GM21390 (cell line): ENCODE results near the gene MYLK4.

Experiments
- ATAC-seq: cut with Tn5 transposase; IDR thresholded peaks from one replicate; pipeline ENCODE4 v1.9.1; 2021; ENCODE audit not compliant: unreplicated experiment

The MYLK4 gene

GRCh38 chr6:2756687-2757224, 6.0 kb upstream of the MYLK4 start:
- no peak for ATAC-seq

- no peak for ATAC-seq
Observed at GRCh38 chr6:2756241-2756640, 5.5 kb upstream of the MYLK4 start.

DNA sequence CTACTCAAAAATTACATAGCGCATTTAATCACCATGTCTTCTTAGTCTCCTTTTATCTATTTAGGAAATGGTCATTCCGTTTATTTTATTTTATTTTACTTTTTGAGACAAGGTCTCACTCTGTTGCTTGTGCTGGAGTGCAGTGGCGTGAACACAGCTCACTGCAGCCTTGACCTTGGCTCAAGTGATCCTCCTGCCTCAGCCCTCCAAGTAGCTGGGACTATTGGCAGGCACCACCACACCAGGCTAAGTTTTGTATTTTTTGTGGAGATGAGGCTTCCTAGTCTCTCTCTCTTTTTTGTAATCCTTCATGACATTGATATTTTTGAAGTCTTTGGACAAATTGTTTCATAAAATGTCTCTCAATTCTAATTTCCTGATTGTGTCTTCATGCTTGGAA, 4.7 kb upstream of the MYLK4 start:
- ATAC-seq: no peak

DNA sequence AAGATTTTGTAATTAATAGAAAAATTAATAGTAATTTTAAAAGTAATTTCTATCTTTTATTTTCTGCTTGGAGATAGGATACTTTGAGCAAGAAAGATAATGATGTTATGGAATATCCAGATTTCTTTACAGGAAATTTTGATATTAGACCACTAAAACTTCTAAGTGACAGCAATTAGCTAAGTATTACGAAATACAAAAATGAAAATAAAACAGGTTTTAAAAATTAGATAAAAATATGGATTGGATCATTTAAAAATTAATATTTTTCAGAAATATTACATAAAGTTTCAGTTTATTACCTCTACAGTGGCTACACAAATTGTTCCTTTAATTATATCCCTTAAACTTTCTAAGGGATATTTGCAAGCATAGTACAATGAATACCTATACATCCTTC, 4.2 kb upstream of the MYLK4 start:
- ATAC-seq: no peak

GRCh38 chr6:2754393-2754792, 3.7 kb upstream of the MYLK4 start:
- no peak for ATAC-seq

DNA sequence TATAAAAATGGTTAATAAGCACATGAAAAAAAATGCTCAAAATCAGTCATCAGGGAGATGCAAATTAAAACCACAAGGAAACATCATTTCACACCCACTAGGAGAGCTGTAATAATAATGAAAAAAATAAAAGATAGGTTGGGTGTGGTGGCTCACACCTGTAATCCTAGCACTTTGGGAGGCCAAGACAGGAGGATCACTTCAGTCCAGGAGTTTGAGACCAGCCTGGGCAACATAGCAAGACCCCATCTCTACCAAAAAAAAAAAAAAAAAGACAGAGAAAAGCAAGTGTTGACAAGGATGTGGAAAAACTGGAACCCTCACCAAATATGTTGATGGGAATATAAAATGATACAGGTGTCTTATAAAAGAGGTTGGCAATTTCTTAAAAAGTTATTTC, 3.0 kb upstream of the MYLK4 start:
- no peak for ATAC-seq

GRCh38 chr6:2753110-2753489, 2.4 kb upstream of the MYLK4 start:
- no peak for ATAC-seq

DNA sequence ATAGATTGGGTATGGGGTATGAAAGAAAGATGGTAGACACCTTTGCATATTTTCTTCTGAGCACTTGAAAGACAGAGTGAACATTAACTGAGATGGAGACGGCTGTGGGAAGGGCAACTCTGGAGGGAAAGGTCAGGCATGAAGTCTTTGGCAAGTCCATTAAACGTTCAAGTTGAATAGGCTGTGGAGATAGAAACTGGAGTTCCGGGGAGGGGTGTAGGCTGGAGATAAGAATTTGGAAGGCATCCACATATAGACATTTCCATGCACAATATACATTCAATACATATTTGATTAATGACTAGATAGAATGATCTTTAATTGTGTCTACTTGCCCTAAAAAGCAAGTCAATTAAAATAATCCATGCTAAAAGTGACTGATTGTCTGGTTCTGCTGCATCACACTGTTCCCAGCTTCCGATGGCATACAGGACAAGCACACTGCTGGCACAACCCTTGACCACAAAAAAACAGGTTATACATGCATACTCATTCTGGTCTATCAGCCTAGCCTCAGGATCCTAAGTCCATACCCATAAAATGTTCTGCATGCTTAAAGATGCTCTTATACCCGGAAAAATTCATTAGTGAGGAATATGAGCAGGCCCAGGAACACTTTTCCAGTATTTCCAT, 1.9 kb upstream of the MYLK4 start:
- no peak for ATAC-seq

GRCh38 chr6:2751871-2752270, 1.1 kb upstream of the MYLK4 start:
- ATAC-seq: no peak

DNA sequence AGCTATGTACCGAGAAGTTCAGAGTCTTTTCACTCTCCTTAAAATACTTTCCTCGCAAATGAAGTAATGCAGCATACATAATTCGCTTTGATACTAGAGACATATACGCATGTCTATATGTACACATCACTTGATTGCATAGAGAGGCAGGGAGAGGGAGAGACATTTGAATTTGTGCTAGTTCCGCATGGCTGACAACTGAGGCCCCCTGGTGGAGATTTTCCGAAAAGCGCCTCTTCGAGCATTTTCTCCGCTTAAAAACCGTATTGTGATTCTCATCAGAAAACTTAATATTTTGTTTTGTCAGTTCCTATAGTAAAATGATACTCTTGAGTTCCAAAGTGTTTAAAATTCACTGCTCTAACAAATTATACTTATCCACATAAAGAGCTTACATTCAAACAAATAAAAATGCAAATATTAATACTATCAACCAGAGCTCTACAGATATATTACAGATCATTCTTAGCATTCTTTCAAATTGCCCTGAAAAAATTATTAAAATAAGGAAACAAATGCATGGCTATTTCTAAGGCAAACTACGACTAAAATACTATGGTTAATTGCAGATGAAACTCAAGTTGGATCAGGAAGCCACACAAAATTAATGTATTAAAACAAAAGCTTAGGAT, 637 bp downstream of the MYLK4 start:
- no peak for ATAC-seq

GRCh38 chr6:2748183-2748582, 2.5 kb downstream of the MYLK4 start:
- no peak for ATAC-seq

GRCh38 chr6:2746557-2747061, 4.1 kb downstream of the MYLK4 start:
- no peak for ATAC-seq

- no peak for ATAC-seq
Observed at GRCh38 chr6:2745246-2745645, 5.5 kb downstream of the MYLK4 start.

GRCh38 chr6:2744778-2745177, 5.9 kb downstream of the MYLK4 start:
- no peak for ATAC-seq

GRCh38 chr6:2744209-2744771, 6.4 kb downstream of the MYLK4 start:
- no peak for ATAC-seq

DNA sequence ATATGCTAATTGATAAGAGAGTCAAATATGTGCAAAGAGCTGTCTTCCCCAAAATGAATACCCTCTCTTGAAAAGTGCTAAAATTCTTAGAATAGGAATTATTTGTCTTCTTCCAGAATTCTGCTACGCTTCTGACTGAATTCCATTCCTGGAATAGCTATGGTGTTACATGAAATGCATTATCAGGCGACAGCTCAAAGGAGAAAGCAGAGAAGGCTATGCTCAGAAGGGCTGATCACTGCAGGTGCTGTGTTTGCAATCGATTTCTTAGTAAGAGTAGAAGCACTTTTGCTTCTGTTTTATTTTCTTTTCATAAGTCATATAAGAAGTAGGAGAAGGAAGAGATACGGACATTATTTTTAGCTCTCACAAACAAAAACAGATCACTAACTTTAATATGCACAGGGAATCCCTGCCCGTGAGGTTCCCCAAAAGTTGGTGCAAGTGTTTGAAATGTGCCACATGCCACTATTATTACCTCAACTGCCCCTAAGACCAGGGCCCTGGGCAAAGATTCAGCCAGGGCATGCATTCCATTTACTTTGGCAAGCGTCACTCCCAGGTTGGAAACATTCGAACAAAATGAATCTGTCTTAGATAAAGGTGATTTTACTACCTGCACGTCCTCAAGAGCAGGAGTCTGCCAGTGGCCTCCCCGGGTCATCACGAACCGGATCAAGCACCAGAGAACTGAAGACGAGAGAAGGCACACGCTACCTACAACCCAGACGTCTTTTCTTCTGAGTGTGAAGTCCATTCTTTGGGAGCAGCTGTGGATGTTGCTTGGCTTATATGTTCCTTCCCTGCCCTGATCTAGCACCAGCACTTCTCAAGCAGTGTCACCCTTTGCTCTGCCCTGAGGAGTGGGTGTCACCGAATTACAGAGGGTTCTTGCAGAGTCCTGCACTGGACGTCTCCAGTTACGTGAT, 7.2 kb downstream of the MYLK4 start:
- no peak for ATAC-seq

GRCh38 chr6:2741756-2742155, 9.0 kb downstream of the MYLK4 start:
- no peak for ATAC-seq

DNA sequence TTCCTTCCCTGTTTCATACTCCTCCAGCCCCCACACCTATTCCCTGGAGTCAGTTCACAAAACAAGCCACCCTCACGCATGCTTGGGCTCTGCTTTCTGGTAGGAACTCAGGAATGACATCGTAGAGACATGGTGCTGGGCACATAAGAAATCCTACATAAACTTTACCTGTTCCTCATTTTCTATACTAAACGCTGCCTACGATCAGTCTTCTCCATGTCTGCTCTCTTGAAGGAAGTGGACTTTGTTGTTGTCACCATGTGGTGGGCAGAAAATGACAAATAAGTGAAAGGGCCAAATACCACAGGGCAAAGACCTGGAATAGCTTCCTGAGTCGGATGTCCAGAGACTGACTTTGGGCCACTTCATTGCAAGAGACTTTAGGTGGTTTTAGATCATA, 10.1 kb downstream of the MYLK4 start:
- ATAC-seq: no peak

DNA sequence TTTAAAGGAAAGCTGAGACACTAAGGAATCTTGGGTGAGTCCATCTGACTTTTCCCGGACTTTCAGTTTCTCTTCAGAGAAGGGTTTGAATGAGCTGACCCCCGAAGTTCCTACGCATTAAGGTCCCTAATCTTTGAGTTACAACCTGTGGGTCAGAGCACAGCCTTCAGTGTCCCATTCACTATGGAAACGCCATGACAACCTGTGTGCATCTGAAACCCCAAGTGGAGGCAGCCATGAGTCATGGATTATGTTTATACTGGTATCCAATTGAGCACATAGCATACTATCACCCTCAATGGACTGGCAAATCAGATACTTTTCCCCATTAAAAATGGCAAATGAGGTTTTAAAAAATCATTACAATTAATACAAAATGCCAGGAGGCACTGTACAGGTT, 11.4 kb downstream of the MYLK4 start:
- ATAC-seq: no peak

- ATAC-seq: no peak
Observed at GRCh38 chr6:2738373-2738979, 12.2 kb downstream of the MYLK4 start.

- no peak for ATAC-seq
Observed at GRCh38 chr6:2737885-2738284, 12.8 kb downstream of the MYLK4 start.
